ENCODE data around the gene PUM2. TPM values are rescaled to one million over a fixed set of nuclear protein-coding genes. Genes with fewer than 3 reads are reported as not detected.

Gene PUM2
- total RNA-seq, 1 experiment from 2014 or later = 104 TPM

- Mint-ChIP-seq H3K9me3 (no peaks in the 10 kb centered on the region), H3K4me3 (peak overlapping the region; percentile 70), H3K4me1 (peaks cover 38% of the 10 kb centered on the region)
Observed at GRCh38 chr2:20222014-20222768, 128.5 kb downstream of the PUM2 start.

GRCh38 chr2:20221555-20221973, 129.1 kb downstream of the PUM2 start:
- H3K9me3 Mint-ChIP-seq = no peaks in the 10 kb centered on the region
- ChIA-PET CTCF (interaction anchor here (1.3 to 5.6 kb wide), 5 partner anchors 21 to 266 kb away, joined by 3 to 59 read pairs (median 5); no protein-coding TSS in a partner anchor), POLR2A (interaction anchor here (0.6 kb wide), 1 partner anchor 142 kb away, joined by 3 read pairs; no protein-coding TSS in a partner anchor)
- TF ChIP-seq ATF6 (CRISPR knock-in tag; IDR thresholded peaks at IDR 0.05) = no peak
- no peak for TF ChIP-seq EMX1 (CRISPR knock-in tag; IDR thresholded peaks at IDR 0.05)
- TF ChIP-seq ZBTB43 (CRISPR knock-in tag; IDR thresholded peaks at IDR 0.05) = no peak
- no peak for TF ChIP-seq ATF3 (CRISPR knock-in tag; conservative IDR thresholded peaks at IDR 0.05)
- TF ChIP-seq ESRRA (CRISPR knock-in tag; IDR thresholded peaks at IDR 0.05; ENCODE audit: borderline replicate concordance) = no peak
- TF ChIP-seq NFE2L1 (CRISPR knock-in tag; IDR thresholded peaks at IDR 0.05) = no peak
- no peak for TF ChIP-seq SP1 (CRISPR knock-in tag; conservative IDR thresholded peaks at IDR 0.05)
- TF ChIP-seq TEAD4 (CRISPR knock-in tag; IDR thresholded peaks at IDR 0.05) = no peak
- H3K4me3 Mint-ChIP-seq = peak overlapping the region; percentile 43
- H3K4me1 Mint-ChIP-seq = peaks cover 38% of the 10 kb centered on the region
- H3K27ac Mint-ChIP-seq = 0 out of 2 replicates have a peak overlapping the region, but pooled peaks have one; percentile 54
- H3K36me3 Mint-ChIP-seq = peaks cover 3% of the 10 kb centered on the region; the same call in 1 of the 2 replicates
- DNase-seq (ENCODE audit: low spot score) (no peak), ATAC-seq (no peak)
- peaks cover 10% of the 10 kb centered on the region for H3K27me3 Mint-ChIP-seq (ENCODE audit: low read depth)

More at GRCh38 chr2:20222014-20222768, 128.5 kb downstream of the PUM2 start:
- CTCF ChIA-PET = interaction anchor here (0.9 to 5.6 kb wide), 10 partner anchors 10 to 266 kb away, joined by 3 to 59 read pairs (median 5); no protein-coding TSS in a partner anchor
- no peak for ATAC-seq
- no peak for TF ChIP-seq ZNF121 (CRISPR knock-in tag; IDR thresholded peaks at IDR 0.05)
- no peak for TF ChIP-seq NFE2L1 (CRISPR knock-in tag; IDR thresholded peaks at IDR 0.05)
- TF ChIP-seq PRDM15 (CRISPR knock-in tag; IDR thresholded peaks at IDR 0.05) = no peak
- no peak for TF ChIP-seq NR2C2 (CRISPR knock-in tag; IDR thresholded peaks at IDR 0.05)
- TF ChIP-seq IRF1 (CRISPR knock-in tag; IDR thresholded peaks at IDR 0.05) = no peak
- no peak for TF ChIP-seq FOXP4 (CRISPR knock-in tag; IDR thresholded peaks at IDR 0.05)
- TF ChIP-seq ZNF317 (CRISPR knock-in tag; IDR thresholded peaks at IDR 0.05; ENCODE audit: borderline replicate concordance, low read depth) = no peak
- Mint-ChIP-seq H3K36me3 (peaks cover 3% of the 10 kb centered on the region; the same call in 1 of the 2 replicates), H3K27ac (0 out of 2 replicates have a peak overlapping the region, but pooled peaks have one; percentile 54), H3K27me3 (ENCODE audit: low read depth) (peaks cover 12% of the 10 kb centered on the region)
- DNase-seq (ENCODE audit: low spot score) = no peak
- POLR2A ChIA-PET = interaction anchor here (1.1 to 1.8 kb wide), 2 partner anchors 10 to 225 kb away, joined by 3 to 5 read pairs; partner anchors contain the start of gene RHOB
